Liver (tissue), 9 donors: ENCODE results near the gene SMAP1. TPM values are rescaled to one million over a fixed set of nuclear protein-coding genes. Genes with fewer than 3 reads are reported as not detected.

Experiments used
- DNase-seq: peaks from one replicate; pipeline ENCODE4 v3.0.0-alpha.2; 2017; ENCODE audit warnings: low spot score
- H3K27ac ChIP-seq, 2 donors: one replicate each; pipeline ENCODE4 v1.7.0; 2013; ENCODE audit warnings: inconsistent platforms in 2 of 2, low read length in 2 of 2, control low read depth in 1 of 2, low read depth in 1 of 2, mild to moderate bottlenecking in 1 of 2
- H3K27me3 ChIP-seq, 4 donors: one replicate each; pipeline versions ENCODE4 v1.6.1 to v1.7.0; 2013; ENCODE audit warnings: low read length in 3 of 4, inconsistent platforms in 1 of 4, mild to moderate bottlenecking in 1 of 4, moderate library complexity in 1 of 4; ENCODE audit not compliant: control insufficient read depth in 4 of 4, insufficient read depth in 4 of 4
- H3K36me3 ChIP-seq, 4 donors: one replicate each; pipeline versions ENCODE4 v1.6.1 to v1.7.0; 2013; ENCODE audit warnings: low read length in 3 of 4, mild to moderate bottlenecking in 3 of 4, low read depth in 1 of 4, moderate library complexity in 1 of 4; ENCODE audit not compliant: control insufficient read depth in 4 of 4, insufficient read depth in 3 of 4
- H3K4me1 ChIP-seq, 4 donors: one replicate each; pipeline versions ENCODE4 v1.6.1 to v1.7.0; 2013; ENCODE audit warnings: low read length in 3 of 4, mild to moderate bottlenecking in 3 of 4, moderate library complexity in 1 of 4; ENCODE audit not compliant: control insufficient read depth in 4 of 4, insufficient read depth in 4 of 4
- H3K4me3 ChIP-seq, 3 donors: one replicate each; pipeline versions ENCODE4 v1.6.1 to v1.7.0; 2013; ENCODE audit warnings: low read length in 3 of 3, control low read depth in 1 of 3, low read depth in 1 of 3, mild to moderate bottlenecking in 1 of 3
- H3K9ac ChIP-seq, 2 donors: one replicate each; pipeline ENCODE4 v1.7.0; 2013; ENCODE audit warnings: low read length in 2 of 2, mild to moderate bottlenecking in 2 of 2, moderate library complexity in 2 of 2, control low read depth in 1 of 2, low read depth in 1 of 2
- H3K9me3 ChIP-seq, 4 donors: one replicate each; pipeline versions ENCODE4 v1.6.1 to v1.7.0; 2013; ENCODE audit warnings: low read length in 3 of 4; ENCODE audit not compliant: control insufficient read depth in 4 of 4
- EGR1 ChIP-seq, 2 donors: IDR thresholded peaks; 2 replicates each; pipeline ENCODE4 v1.6.1; 2016 to 2018; ENCODE audit warnings: antibody characterized with exemption in 2 of 2, low read depth in 2 of 2
- FOXA1 ChIP-seq: IDR thresholded peaks from 2 replicates; pipeline ENCODE4 v1.6.1; 2016; ENCODE audit warnings: antibody characterized with exemption
- FOXA2 ChIP-seq: IDR thresholded peaks from 2 replicates; pipeline ENCODE4 v1.6.1; 2016; ENCODE audit warnings: antibody characterized with exemption
- GABPA ChIP-seq, 2 donors: IDR thresholded peaks in 1 of 2; conservative IDR thresholded peaks in 1 of 2; 2 replicates each; pipeline ENCODE4 v1.6.1; 2016; ENCODE audit warnings: antibody characterized with exemption in 2 of 2, mild to moderate bottlenecking in 1 of 2, moderate library complexity in 1 of 2
- HNF4A ChIP-seq, 2 donors: conservative IDR thresholded peaks; 2 replicates each; pipeline ENCODE4 v1.6.1; 2016; ENCODE audit warnings: antibody characterized with exemption in 2 of 2, mild to moderate bottlenecking in 2 of 2
- HNF4G ChIP-seq: IDR thresholded peaks from 2 replicates; pipeline ENCODE4 v1.6.1; 2016; ENCODE audit warnings: antibody characterized with exemption
- JUND ChIP-seq, 2 donors: IDR thresholded peaks; 2 replicates each; pipeline ENCODE4 v1.6.1; 2016; ENCODE audit warnings: antibody characterized with exemption in 2 of 2
- NR2F2 ChIP-seq: IDR thresholded peaks from 2 replicates; pipeline ENCODE4 v1.6.1; 2016; ENCODE audit warnings: antibody characterized with exemption
- RAD21 ChIP-seq, 2 donors: IDR thresholded peaks; 2 replicates each; pipeline ENCODE4 v1.6.1; 2016; ENCODE audit warnings: antibody characterized with exemption in 2 of 2, mild to moderate bottlenecking in 2 of 2
- RXRA ChIP-seq, 2 donors: IDR thresholded peaks; 2 replicates each; pipeline ENCODE4 v1.6.1; 2017 to 2018; ENCODE audit warnings: antibody characterized with exemption in 2 of 2, mild to moderate bottlenecking in 1 of 2
- SP1 ChIP-seq: IDR thresholded peaks from 2 replicates; pipeline ENCODE4 v1.6.1; 2018; ENCODE audit warnings: antibody characterized with exemption, mild to moderate bottlenecking
- TAF1 ChIP-seq: conservative IDR thresholded peaks from 2 replicates; pipeline ENCODE4 v1.6.1; 2016; ENCODE audit warnings: antibody characterized with exemption, mild to moderate bottlenecking
- YY1 ChIP-seq: IDR thresholded peaks from 2 replicates; pipeline ENCODE4 v1.6.1; 2016; ENCODE audit warnings: antibody characterized with exemption, mild to moderate bottlenecking
- WGBS: extraction: QIAGEN DNeasy Blood & Tissue Kit; methylation state at CpG from one replicate; pipeline ENCODE4 v1.1.7; 2013; 5-methylcytosine and 5-hydroxymethylcytosine counted together
- polyA plus RNA-seq, 2 donors: library from polyadenylated mRNA; stranded (reverse) in 1 of 2; unstranded in 1 of 2; fragments of 200-250 nt in 1 of 2; fragments of >200 nt in 1 of 2; fragmentation: Nextera tagmentation in 1 of 2; extraction: Ambion mirVana in 1 of 2; gene quantifications; one replicate each; pipeline versions ENCODE4 v1.2.1 to v1.2.3, GENCODE V29; 2013 to 2015
- total RNA-seq, 2 donors: library from RNA; depleted of rRNA; stranded (reverse); fragments of >200 nt; gene quantifications; one replicate each; pipeline ENCODE4 v1.2.3, GENCODE V29; 2014
- TF ChIP-seq, protein P1 (sequence below): IDR thresholded peaks from 2 replicates; pipeline ENCODE4 v1.6.1; 2016; ENCODE audit warnings: antibody characterized with exemption
- TF ChIP-seq, protein P2 (sequence below): fragments of 150-350 bp; IDR thresholded peaks from 2 replicates; pipeline ENCODE4 v1.5.1; 2017; ENCODE audit warnings: improper control_type of control experiment, low read depth, low read length; ENCODE audit not compliant: missing input control
- TF ChIP-seq, protein P3 (sequence below): IDR thresholded peaks from 2 replicates; pipeline ENCODE4 v1.6.1; 2016; ENCODE audit warnings: antibody characterized with exemption, mild to moderate bottlenecking
- TF ChIP-seq, protein P4 (sequence below): IDR thresholded peaks from 2 replicates; pipeline ENCODE4 v1.6.1; 2016; ENCODE audit warnings: antibody characterized with exemption
- TF ChIP-seq, protein P5 (sequence below): IDR thresholded peaks from 2 replicates; pipeline ENCODE4 v1.6.1; 2016; ENCODE audit warnings: antibody characterized with exemption
- donor health status: healthy.
- donor health status: healthy.
- donor health status: healthy.
- donor health status: healthy.
- donor health status: healthy.

SMAP1 gene
- total and polyA plus RNA-seq, 4 donors = 9.3 to 13.3 (median 12.7) TPM

DNA sequence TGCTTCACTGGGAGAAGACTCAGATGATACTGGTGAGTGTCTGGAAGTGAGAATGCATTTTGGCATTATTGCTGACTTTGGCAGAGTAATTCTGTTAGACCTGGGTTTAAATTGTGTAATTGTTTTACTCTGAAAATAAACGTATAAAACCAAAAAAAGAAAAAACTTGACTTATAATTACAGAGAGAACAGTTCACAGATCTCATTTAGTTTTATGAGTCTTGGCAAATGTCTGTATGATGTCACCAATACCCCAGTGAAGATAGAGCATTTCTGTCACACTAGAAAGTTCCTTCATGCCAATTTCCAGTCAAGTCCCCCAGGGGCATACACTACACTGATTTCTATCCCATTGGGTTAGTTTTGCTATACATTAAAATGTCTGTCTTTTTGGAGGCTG is 67.3 kb downstream of the SMAP1 start:
- 58% methylated on average over 1 of the region's 1 CpG for WGBS
- H3K9me3 ChIP-seq = no peaks in the 10 kb centered on the region
- H3K9ac ChIP-seq = no peak overlapping the region
- H3K27me3 ChIP-seq = no peaks in the 10 kb centered on the region
- H3K36me3 ChIP-seq = peaks cover 0 to 8% (median 0%) of the 10 kb centered on the region in 4 donors
- no peak for TF ChIP-seq JUND (IDR thresholded peaks at IDR 0.05)
- TF ChIP-seq EGR1 (IDR thresholded peaks at IDR 0.05; ENCODE audit: low read depth in 2 of 2) = no peak
- no peak for TF ChIP-seq GABPA (IDR thresholded peaks at IDR 0.05 in 1 of 2, conservative IDR thresholded peaks at IDR 0.05 in 1 of 2)
- no peak for TF ChIP-seq HNF4G
- TF ChIP-seq, protein P1, sequence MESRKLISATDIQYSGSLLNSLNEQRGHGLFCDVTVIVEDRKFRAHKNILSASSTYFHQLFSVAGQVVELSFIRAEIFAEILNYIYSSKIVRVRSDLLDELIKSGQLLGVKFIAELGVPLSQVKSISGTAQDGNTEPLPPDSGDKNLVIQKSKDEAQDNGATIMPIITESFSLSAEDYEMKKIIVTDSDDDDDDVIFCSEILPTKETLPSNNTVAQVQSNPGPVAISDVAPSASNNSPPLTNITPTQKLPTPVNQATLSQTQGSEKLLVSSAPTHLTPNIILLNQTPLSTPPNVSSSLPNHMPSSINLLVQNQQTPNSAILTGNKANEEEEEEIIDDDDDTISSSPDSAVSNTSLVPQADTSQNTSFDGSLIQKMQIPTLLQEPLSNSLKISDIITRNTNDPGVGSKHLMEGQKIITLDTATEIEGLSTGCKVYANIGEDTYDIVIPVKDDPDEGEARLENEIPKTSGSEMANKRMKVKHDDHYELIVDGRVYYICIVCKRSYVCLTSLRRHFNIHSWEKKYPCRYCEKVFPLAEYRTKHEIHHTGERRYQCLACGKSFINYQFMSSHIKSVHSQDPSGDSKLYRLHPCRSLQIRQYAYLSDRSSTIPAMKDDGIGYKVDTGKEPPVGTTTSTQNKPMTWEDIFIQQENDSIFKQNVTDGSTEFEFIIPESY = no peak
- TF ChIP-seq TAF1 = no peak
- TF ChIP-seq, protein P2, sequence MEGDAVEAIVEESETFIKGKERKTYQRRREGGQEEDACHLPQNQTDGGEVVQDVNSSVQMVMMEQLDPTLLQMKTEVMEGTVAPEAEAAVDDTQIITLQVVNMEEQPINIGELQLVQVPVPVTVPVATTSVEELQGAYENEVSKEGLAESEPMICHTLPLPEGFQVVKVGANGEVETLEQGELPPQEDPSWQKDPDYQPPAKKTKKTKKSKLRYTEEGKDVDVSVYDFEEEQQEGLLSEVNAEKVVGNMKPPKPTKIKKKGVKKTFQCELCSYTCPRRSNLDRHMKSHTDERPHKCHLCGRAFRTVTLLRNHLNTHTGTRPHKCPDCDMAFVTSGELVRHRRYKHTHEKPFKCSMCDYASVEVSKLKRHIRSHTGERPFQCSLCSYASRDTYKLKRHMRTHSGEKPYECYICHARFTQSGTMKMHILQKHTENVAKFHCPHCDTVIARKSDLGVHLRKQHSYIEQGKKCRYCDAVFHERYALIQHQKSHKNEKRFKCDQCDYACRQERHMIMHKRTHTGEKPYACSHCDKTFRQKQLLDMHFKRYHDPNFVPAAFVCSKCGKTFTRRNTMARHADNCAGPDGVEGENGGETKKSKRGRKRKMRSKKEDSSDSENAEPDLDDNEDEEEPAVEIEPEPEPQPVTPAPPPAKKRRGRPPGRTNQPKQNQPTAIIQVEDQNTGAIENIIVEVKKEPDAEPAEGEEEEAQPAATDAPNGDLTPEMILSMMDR = no peak
- TF ChIP-seq FOXA2 = no peak
- TF ChIP-seq RXRA (IDR thresholded peaks at IDR 0.05) = no peak
- H3K4me1 ChIP-seq = no peaks in the 10 kb centered on the region
- H3K27ac ChIP-seq = no peak overlapping the region
- no peak overlapping the region for H3K4me3 ChIP-seq
- no peak for DNase-seq

DNA sequence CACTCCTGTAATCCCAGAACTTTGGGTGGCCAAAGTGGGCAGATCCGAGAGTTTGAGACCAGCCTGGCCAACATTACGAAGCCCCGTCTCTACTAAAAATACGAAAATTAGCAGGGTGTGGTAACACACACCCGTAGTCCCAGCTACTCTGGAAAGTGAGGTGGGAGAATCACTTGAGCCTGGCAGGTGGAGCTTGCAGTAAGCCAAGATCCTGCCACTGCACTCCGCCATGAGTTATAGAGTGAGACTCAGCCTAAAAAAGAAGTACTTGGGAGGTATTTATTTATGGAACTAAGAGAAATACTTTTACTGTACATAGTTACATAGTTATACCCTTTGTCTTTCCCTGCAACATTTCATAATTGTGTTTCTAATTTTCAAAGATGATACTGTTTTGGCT is 67.8 kb downstream of the SMAP1 start:
- H3K4me1 ChIP-seq = no peaks in the 10 kb centered on the region
- H3K9me3 ChIP-seq = no peaks in the 10 kb centered on the region
- no peak for DNase-seq
- TF ChIP-seq TAF1 (no peak), FOXA2 (no peak), GABPA (IDR thresholded peaks at IDR 0.05 in 1 of 2, conservative IDR thresholded peaks at IDR 0.05 in 1 of 2) (no peak), YY1 (no peak), JUND (IDR thresholded peaks at IDR 0.05) (no peak), RAD21 (IDR thresholded peaks at IDR 0.05) (no peak), HNF4A (conservative IDR thresholded peaks at IDR 0.05) (no peak), HNF4G (no peak), NR2F2 (no peak), SP1 (no peak), FOXA1 (no peak), EGR1 (IDR thresholded peaks at IDR 0.05; ENCODE audit: low read depth in 2 of 2) (no peak)
- TF ChIP-seq, protein P2 = no peak
- TF ChIP-seq, protein P3, sequence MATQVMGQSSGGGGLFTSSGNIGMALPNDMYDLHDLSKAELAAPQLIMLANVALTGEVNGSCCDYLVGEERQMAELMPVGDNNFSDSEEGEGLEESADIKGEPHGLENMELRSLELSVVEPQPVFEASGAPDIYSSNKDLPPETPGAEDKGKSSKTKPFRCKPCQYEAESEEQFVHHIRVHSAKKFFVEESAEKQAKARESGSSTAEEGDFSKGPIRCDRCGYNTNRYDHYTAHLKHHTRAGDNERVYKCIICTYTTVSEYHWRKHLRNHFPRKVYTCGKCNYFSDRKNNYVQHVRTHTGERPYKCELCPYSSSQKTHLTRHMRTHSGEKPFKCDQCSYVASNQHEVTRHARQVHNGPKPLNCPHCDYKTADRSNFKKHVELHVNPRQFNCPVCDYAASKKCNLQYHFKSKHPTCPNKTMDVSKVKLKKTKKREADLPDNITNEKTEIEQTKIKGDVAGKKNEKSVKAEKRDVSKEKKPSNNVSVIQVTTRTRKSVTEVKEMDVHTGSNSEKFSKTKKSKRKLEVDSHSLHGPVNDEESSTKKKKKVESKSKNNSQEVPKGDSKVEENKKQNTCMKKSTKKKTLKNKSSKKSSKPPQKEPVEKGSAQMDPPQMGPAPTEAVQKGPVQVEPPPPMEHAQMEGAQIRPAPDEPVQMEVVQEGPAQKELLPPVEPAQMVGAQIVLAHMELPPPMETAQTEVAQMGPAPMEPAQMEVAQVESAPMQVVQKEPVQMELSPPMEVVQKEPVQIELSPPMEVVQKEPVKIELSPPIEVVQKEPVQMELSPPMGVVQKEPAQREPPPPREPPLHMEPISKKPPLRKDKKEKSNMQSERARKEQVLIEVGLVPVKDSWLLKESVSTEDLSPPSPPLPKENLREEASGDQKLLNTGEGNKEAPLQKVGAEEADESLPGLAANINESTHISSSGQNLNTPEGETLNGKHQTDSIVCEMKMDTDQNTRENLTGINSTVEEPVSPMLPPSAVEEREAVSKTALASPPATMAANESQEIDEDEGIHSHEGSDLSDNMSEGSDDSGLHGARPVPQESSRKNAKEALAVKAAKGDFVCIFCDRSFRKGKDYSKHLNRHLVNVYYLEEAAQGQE = no peak
- TF ChIP-seq, protein P4, sequence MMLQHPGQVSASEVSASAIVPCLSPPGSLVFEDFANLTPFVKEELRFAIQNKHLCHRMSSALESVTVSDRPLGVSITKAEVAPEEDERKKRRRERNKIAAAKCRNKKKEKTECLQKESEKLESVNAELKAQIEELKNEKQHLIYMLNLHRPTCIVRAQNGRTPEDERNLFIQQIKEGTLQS = no peak
- TF ChIP-seq, protein P5, sequence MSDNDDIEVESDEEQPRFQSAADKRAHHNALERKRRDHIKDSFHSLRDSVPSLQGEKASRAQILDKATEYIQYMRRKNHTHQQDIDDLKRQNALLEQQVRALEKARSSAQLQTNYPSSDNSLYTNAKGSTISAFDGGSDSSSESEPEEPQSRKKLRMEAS = no peak
- TF ChIP-seq, protein P1 = no peak
- 99% methylated on average over 6 of the region's 6 CpGs for WGBS
- peaks cover 0 to 8% (median 0%) of the 10 kb centered on the region in 4 donors for H3K36me3 ChIP-seq
- H3K9ac ChIP-seq = no peak overlapping the region
- H3K4me3 ChIP-seq = no peak overlapping the region
- no peak overlapping the region for H3K27ac ChIP-seq
- H3K27me3 ChIP-seq = no peaks in the 10 kb centered on the region
